ENCODE measurements around the gene IFT80. TPM values are rescaled to one million over a fixed set of nuclear protein-coding genes. Genes with fewer than 3 reads are reported as not detected.

Gene IFT80
- total RNA-seq, 1 experiment from 2014 or later = 26.3 TPM

GRCh38 chr3:160210799-160211221 lies 188.2 kb downstream of the IFT80 start:
- POLR2A ChIA-PET = interaction anchor here (0.8 kb wide), 1 partner anchor 234 kb away, joined by 5 read pairs; no protein-coding TSS in a partner anchor
- H3K9me3 ChIP-seq (ENCODE audit: control insufficient read depth in 1 of 2, insufficient read depth in 1 of 2, low read depth in 1 of 2, low read length in 2 of 2) = no peaks in the 10 kb centered on the region
- no TSS peak for BruUV-seq (replicated peaks)

More at GRCh38 chr3:160210799-160211221, 188.2 kb downstream of the IFT80 start:
- 0 out of 4 replicates have a peak, but pooled peaks cover 0 to 3% of the 10 kb centered on the region in 2 experiments for H3K4me1 ChIP-seq (ENCODE audit: control insufficient read depth in 1 of 2, insufficient read depth in 2 of 2, low read length in 2 of 2)
- peak; percentile 53 for TF ChIP-seq RAD21 (IDR thresholded peaks at IDR 0.05; ENCODE audit: low read depth)
- TF ChIP-seq CBX3 (IDR thresholded peaks at IDR 0.05; ENCODE audit: low read depth) = no peak
- no peak for TF ChIP-seq SRF (IDR thresholded peaks at IDR 0.05; ENCODE audit: low read depth)
- TF ChIP-seq EZH2phosphoT487 (IDR thresholded peaks at IDR 0.05; ENCODE audit: borderline replicate concordance) = no peak
- TF ChIP-seq REST (IDR thresholded peaks at IDR 0.05; ENCODE audit: low read depth) = no peak
- TF ChIP-seq FOSL1 (IDR thresholded peaks at IDR 0.05; ENCODE audit: low read depth) = peak; percentile 47; the same call in 1 of the 2 replicates
- TF ChIP-seq SIN3A (IDR thresholded peaks at IDR 0.05; ENCODE audit: low read depth) = no peak
- TF ChIP-seq EZH2 (IDR thresholded peaks at IDR 0.05) = no peak
- TF ChIP-seq ZBTB33 (IDR thresholded peaks at IDR 0.05; ENCODE audit: extremely low read depth, insufficient replicate concordance, low read length) = no peak
- no peak for TF ChIP-seq ELF1 (IDR thresholded peaks at IDR 0.05; ENCODE audit: borderline replicate concordance, low read depth)
- peak; percentile 36 for TF ChIP-seq JUND (IDR thresholded peaks at IDR 0.05)
- peak; percentile 16; the same call in 1 of the 2 replicates for TF ChIP-seq SP1 (IDR thresholded peaks at IDR 0.05; ENCODE audit: low read depth)
- TF ChIP-seq EGR1 (IDR thresholded peaks at IDR 0.05; ENCODE audit: low read depth) = no peak
- TF ChIP-seq POLR2A (IDR thresholded peaks at IDR 0.05; ENCODE audit: borderline replicate concordance, extremely low read depth, insufficient read depth, insufficient read length) = no peak
- no peak for TF ChIP-seq MAX (IDR thresholded peaks at IDR 0.05)
- no peak for TF ChIP-seq ZFX (IDR thresholded peaks at IDR 0.05)
- TF ChIP-seq CTCF (IDR thresholded peaks at IDR 0.05 in 2 of 3, conservative IDR thresholded peaks at IDR 0.05 in 1 of 3; ENCODE audit: borderline replicate concordance in 1 of 3, insufficient read depth in 1 of 3, low read depth in 2 of 3, low read length in 2 of 3) = peak; percentile 27 to 49 (median 36); a peak in 4 of 6 replicates
- peak; percentile 78 for TF ChIP-seq CEBPB (IDR thresholded peaks at IDR 0.05; ENCODE audit: low read depth)
- TF ChIP-seq TCF7L2 (IDR thresholded peaks at IDR 0.05; ENCODE audit: borderline replicate concordance, extremely low read depth, insufficient read depth, insufficient read length) = no peak
- peak; percentile 75 for TF ChIP-seq ATF3 (IDR thresholded peaks at IDR 0.05)
- no peak for TF ChIP-seq POLR2AphosphoS5 (IDR thresholded peaks at IDR 0.05; ENCODE audit: low read depth, low read length)
- peak; percentile 90 for ATAC-seq
- no peaks in the 10 kb centered on the region for H4K20me1 ChIP-seq (ENCODE audit: insufficient read depth)
- no peak overlapping the region for H3K4me2 ChIP-seq (ENCODE audit: low read length)
- CTCF ChIA-PET = interaction anchor here (1.2 to 1.4 kb wide), 4 partner anchors 12 to 326 kb away, joined by 4 to 5 read pairs (median 4); no protein-coding TSS in a partner anchor
- H3K9me2 ChIP-seq (ENCODE audit: insufficient read depth) = no peaks in the 10 kb centered on the region
- H3K27me3 ChIP-seq (ENCODE audit: insufficient read depth, low read length) = no peaks in the 10 kb centered on the region
- H3K4me3 ChIP-seq (replicated peaks in 1 of 2; ENCODE audit: low read depth in 1 of 2, low read length in 2 of 2) = no peak overlapping the region
- intact Hi-C loops (cut with micrococcal nuclease) = no loop called here
- H3K9ac ChIP-seq (ENCODE audit: low read length) = no peak overlapping the region
- H3K36me3 ChIP-seq (ENCODE audit: control insufficient read depth in 1 of 2, insufficient read depth in 2 of 2, low read length in 2 of 2) = no peaks in the 10 kb centered on the region
- no peaks in the 10 kb centered on the region for H3K79me2 ChIP-seq (ENCODE audit: insufficient read depth, low read length)
- peak overlapping the region; percentile 59 for H2AFZ ChIP-seq (ENCODE audit: low read depth, low read length, poor library complexity, severe bottlenecking)
- no peak overlapping the region for H3K27ac ChIP-seq (ENCODE audit: low read depth, low read length)
- DNase-seq (ENCODE audit: low read depth, low spot score) = peak; percentile 62
- RAD21 ChIA-PET (ENCODE audit: low non-redundant PET in 1 of 2, low total read pairs in 2 of 2, uncharacterized antibody in 2 of 2, unreplicated experiment in 2 of 2) = no interaction called here

Data from HCT116 (cell line).